KBM-7 (cell line): ENCODE data around the gene CCDC74A.
"Not testable (repeated sequence)": the region's sequence is repeated elsewhere in the genome, so short reads cannot be mapped to it uniquely, and the experiment has no call there.

Experiments
- DNase-seq: peaks from one replicate; pipeline ENCODE4 v3.0.0-alpha.2; 2015
- in situ Hi-C: fragments of 300-500 bp; cut with MboI; formaldehyde crosslinking; loops from 2 replicates; pipeline ENCODE4 v1.14.3; 2020; ENCODE audit warnings: low sequenced_read_pairs, low pct_unique_long_range_greater_than_20kb, mixed read lengths

CCDC74A gene

GRCh38 chr2:131527131-131528001 is at the start of gene CCDC74A:
TSS of gene CCDC74A (plus strand) at chr2:131527888. CDS start at chr2:131527971, 83 bp downstream.
- in situ Hi-C loops = not testable (repeated sequence)
- DNase-seq = peak; percentile 15

DNA sequence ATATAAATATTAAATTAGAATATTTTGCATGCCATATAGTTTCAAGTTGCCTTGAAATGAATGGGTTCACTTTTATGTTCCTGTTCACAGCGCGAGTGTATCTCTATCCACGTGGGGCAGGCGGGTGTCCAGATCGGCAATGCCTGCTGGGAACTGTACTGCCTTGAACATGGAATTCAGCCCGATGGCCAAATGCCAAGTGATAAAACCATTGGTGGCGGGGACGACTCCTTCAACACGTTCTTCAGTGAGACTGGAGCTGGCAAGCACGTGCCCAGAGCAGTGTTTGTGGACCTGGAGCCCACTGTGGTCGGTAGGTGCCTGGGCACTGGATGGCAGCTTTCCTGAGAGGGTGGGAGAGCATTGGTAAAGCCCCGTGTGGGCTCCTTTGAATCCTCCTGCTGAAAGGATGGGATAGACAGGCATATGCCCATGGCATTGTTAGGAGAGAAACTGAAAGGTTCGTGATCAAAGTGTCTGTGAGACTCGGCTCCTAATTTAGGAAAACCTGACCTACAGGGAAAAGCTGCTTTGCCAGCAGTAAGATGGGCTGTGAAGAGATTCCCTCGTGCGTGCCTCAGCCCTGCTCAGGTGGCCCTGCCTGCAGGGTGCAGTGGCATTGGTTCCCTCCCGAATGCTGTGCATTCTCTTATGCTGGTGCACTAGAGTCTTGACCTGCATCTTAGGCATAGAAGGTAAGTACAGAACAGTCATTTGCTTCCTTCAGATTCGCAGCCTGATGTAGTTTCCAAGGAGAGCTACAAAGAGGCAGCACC is 49.4 kb upstream of the CCDC74A start:
- not testable (repeated sequence) for DNase-seq
- in situ Hi-C loops = loop anchor here (25.0 kb wide), 1 partner anchor 341 kb away; no protein-coding TSS in a partner anchor

DNA sequence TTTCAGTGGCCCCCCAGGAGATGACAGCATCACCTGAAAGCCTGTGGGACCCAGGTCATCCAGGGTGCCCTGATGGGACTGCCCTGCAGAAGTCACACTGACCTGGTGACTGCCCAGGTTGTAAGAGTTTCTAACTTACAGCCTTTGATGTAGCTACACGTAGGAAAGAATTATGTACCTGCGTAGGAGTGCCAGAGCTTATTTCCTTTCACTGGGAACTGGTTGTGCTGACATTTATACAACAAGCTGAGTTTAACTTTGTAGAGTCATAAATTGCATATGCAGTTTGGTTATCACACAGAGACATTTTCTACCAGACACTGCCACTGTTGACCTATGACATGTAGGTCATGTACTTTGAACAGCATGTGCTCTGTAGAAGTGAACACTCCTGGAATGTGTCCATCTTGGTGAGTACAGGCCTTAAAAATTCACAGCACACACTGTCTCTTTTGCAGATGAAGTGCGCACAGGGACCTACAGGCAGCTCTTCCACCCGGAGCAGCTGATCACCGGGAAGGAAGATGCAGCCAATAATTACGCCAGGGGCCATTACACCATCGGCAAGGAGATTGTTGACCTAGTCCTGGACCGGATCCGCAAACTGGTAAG is 48.7 kb upstream of the CCDC74A start:
- in situ Hi-C loops = loop anchor here (25.0 kb wide), 1 partner anchor 342 kb away; no protein-coding TSS in a partner anchor
- not testable (repeated sequence) for DNase-seq

- not testable (repeated sequence) for DNase-seq
- in situ Hi-C loops = loop anchor here (25.0 kb wide), 1 partner anchor 343 kb away; no protein-coding TSS in a partner anchor
These were observed 47.3 kb upstream of the CCDC74A start for GRCh38 chr2:131480351-131480750.

DNA sequence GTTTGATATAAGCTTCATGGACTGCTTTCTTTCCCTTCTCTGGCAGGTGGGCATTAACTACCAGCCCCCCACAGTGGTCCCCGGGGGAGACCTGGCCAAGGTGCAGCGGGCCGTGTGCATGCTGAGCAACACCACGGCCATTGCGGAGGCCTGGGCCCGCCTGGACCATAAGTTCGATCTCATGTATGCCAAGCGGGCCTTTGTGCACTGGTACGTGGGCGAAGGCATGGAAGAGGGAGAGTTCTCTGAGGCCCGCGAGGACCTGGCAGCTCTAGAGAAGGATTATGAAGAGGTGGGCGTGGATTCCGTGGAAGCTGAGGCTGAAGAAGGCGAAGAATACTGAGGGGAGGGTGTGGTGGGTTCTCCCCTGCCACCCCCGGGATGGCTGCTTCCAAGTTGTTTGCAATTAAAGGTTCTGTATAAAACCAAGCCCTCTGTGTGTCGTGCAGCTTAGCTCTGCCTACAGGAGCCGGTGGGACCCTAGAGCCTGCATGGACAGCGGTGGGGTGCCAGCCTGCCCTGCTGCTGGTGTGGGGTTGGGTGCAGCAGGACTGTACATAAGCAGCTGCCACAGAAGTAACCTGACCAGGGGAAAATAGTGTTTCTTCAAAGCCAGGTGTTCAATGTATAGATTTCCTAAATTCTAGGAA is 45.1 kb upstream of the CCDC74A start:
- in situ Hi-C loops = loop anchor here (25.0 kb wide), 1 partner anchor 345 kb away; no protein-coding TSS in a partner anchor
- not testable (repeated sequence) for DNase-seq

DNA sequence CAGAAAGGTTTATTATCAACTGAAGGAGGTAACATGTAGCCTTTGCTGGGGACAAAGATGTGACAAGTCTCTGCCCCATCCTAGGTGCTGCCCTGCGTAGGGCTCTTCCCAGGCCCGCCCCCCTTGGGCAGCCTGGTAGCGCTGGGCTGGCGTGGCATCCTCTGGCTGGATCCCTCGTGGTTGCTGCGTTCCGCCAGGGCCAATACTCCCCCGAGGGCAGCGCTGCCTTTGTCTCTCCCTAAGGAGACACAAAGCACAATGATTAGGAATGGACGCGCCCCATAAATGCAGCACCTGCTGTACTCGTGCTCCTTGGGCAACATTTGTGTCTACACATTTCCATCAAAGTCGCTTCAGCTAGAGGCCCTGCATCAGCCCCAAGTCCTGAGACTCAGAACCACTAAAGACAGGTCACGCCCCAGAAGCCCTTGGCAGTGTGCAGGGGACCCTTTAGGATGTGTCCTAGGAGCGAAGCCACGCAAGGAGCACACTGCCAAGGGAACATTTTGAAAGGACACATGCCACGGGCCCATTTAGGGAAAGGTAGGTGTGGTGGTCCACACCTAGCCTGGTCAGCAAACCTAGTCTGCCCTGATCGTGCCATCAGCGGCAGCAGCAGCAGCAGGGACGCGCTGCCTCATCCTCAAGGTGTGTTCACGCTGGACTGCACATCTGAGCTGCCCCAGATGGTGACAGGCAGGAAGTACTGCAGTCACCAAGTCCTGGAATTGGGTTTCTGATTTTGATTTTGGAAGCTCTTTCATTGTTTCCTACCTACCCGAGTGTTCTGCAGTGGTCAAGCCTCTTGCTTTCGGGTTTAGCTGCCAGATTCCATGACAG is 43.5 kb upstream of the CCDC74A start:
- not testable (repeated sequence) for DNase-seq
- in situ Hi-C loops = loop anchor here (25.0 kb wide), 1 partner anchor 347 kb away; no protein-coding TSS in a partner anchor

- in situ Hi-C loops = loop anchor here (5.0 to 25.0 kb wide), 2 partner anchors 348 to 1298 kb away; no protein-coding TSS in a partner anchor
These were observed 42.7 kb upstream of the CCDC74A start for GRCh38 chr2:131484906-131485460.

GRCh38 chr2:131486201-131486902 is 41.3 kb upstream of the CCDC74A start:
- in situ Hi-C loops = loop anchor here (5.0 to 25.0 kb wide), 2 partner anchors 349 to 1299 kb away; no protein-coding TSS in a partner anchor

More at GRCh38 chr2:131484906-131485460, 42.7 kb upstream of the CCDC74A start:
- not testable (repeated sequence) for DNase-seq

GRCh38 chr2:131488306-131489205 is 39.1 kb upstream of the CCDC74A start:
- in situ Hi-C loops = loop anchor here (5.0 to 25.0 kb wide), 2 partner anchors 351 to 1301 kb away; no protein-coding TSS in a partner anchor
- no peak for DNase-seq

More at GRCh38 chr2:131486201-131486902, 41.3 kb upstream of the CCDC74A start:
- DNase-seq = not testable (repeated sequence)

GRCh38 chr2:131490616-131491468 is 36.8 kb upstream of the CCDC74A start:
- in situ Hi-C loops = loop anchor here (25.0 kb wide), 1 partner anchor 354 kb away; no protein-coding TSS in a partner anchor
- peak; percentile 47 for DNase-seq

DNA sequence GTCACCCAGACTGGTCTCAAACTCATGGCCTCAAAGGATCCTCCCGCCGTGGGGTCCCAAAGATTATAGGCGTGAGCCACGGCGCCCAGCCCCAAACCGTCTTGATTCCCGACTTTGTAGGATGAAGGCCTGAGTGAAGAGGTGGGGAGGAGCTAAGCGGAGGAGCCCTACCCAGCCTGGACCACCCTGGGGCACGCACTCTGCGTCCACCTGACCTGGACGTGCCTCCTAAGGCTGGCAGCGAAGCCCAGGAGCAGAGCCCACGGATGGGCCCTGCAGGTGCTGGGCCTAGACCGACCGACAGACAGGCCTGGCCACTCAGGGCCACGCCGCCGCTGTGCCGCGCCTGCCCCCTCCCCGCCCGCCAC is 36.2 kb upstream of the CCDC74A start:
- in situ Hi-C loops = loop anchor here (25.0 kb wide), 1 partner anchor 354 kb away; no protein-coding TSS in a partner anchor
- not testable (repeated sequence) for DNase-seq

DNA sequence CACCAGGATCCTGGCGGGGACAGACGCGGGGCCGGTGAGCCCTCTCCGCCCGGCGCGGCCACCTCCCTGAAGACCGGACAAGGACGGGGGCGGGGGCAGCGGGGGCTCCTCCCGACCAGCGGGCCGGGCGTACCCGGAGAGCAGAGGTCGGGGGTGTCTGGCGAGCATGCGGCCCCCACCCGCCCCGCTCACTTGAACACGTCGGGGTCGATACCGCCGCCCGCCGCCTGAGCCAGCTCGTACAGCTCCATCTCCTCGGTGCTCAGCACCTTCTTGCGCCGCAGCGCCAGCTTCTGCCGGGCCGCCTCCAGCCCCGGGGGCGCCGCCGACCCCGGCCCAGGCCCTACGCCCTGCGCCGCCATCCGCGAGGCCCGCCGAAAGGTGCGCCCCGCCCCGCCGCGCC is 35.7 kb upstream of the CCDC74A start, which contains the start of gene MZT2A:
Gene MZT2A (minus strand): TSS at position 383 of the 403 bp plus-strand sequence. CDS start 21 bp downstream, at position 362.
- not testable (repeated sequence) for DNase-seq
- in situ Hi-C loops = loop anchor here (25.0 kb wide), 1 partner anchor 355 kb away; no protein-coding TSS in a partner anchor

DNA sequence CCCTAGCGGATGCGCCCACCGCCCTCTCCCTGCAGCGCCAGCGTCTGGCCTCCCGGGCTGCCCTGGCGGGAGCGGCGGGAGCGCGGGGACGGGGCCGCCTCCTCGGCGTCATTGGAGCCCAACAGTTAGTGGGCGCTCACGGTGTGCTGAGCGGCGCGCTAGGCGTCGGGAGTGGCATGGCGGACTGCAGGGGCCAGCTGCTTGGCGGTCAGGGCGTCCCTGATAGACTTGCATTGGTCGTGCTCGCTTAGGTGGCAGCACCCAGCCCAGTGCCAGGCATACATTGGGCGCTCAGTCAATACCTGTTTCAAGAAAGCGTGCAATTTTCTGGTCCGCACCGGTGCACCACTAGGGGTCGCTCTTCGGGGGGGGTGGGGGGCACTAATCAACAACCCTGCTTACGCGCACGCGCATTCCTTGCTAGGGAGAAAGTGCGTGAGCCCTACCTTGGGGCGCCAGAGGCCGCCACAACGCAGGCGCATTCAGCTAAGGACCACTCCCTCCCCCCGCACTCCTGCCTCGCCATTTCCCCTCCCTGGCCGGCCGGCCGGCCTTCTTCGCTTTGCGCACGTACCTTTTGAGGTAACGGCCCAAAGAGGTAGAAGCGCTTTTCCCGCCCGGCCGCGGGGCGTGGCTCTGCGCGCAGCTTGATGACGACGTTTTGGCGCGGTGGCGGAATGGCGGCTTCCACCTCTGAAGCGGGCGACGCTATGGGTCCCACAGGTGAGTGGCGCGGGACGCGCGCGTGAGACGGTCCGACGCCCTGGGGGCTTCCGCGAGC is 35.1 kb upstream of the CCDC74A start:
- peak; percentile 98 for DNase-seq
- in situ Hi-C loops = loop anchor here (25.0 kb wide), 1 partner anchor 355 kb away; no protein-coding TSS in a partner anchor
